ENCODE data around the gene KIF1C. TPM values are rescaled to one million over a fixed set of nuclear protein-coding genes. Genes with fewer than 3 reads are reported as not detected.

Gene KIF1C
- total RNA-seq, 4 donors from 2014 or later: 157 to 251 (median 187) TPM

DNA sequence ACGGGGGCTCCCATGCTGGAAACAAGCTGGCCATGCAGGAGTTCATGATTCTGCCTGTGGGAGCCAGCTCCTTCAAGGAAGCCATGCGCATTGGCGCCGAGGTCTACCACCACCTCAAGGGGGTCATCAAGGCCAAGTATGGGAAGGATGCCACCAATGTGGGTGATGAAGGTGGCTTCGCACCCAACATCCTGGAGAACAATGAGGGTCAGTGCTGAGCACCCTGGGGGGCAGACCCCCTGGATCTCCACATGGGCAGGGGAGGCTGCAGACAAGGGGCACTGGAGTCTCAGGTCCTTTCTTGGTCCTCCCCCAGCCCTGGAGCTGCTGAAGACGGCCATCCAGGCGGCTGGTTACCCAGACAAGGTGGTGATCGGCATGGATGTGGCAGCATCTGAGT lies 42.7 kb upstream of the KIF1C start:
- no peak for DNase-seq (ENCODE audit: extremely low spot score)
- TF ChIP-seq, protein P1, sequence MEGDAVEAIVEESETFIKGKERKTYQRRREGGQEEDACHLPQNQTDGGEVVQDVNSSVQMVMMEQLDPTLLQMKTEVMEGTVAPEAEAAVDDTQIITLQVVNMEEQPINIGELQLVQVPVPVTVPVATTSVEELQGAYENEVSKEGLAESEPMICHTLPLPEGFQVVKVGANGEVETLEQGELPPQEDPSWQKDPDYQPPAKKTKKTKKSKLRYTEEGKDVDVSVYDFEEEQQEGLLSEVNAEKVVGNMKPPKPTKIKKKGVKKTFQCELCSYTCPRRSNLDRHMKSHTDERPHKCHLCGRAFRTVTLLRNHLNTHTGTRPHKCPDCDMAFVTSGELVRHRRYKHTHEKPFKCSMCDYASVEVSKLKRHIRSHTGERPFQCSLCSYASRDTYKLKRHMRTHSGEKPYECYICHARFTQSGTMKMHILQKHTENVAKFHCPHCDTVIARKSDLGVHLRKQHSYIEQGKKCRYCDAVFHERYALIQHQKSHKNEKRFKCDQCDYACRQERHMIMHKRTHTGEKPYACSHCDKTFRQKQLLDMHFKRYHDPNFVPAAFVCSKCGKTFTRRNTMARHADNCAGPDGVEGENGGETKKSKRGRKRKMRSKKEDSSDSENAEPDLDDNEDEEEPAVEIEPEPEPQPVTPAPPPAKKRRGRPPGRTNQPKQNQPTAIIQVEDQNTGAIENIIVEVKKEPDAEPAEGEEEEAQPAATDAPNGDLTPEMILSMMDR (IDR thresholded peaks at IDR 0.05): no peak
- TF ChIP-seq POLR2AphosphoS5 (IDR thresholded peaks at IDR 0.05) (no peak), EP300 (IDR thresholded peaks at IDR 0.05) (no peak), POLR2A (IDR thresholded peaks at IDR 0.05; ENCODE audit: low read depth) (no peak)
- no peaks in the 10 kb centered on the region for H3K27me3 ChIP-seq
- peaks cover 14 to 21% (median 20%) of the 10 kb centered on the region in 4 donors for H3K4me1 ChIP-seq
- H3K27ac ChIP-seq (replicated peaks in 1 of 4): no peak overlapping the region
- 92% methylated on average over 8 of the region's 8 CpGs for WGBS
- peaks cover 12 to 31% (median 23%) of the 10 kb centered on the region in 4 donors for H3K36me3 ChIP-seq
- H3K4me3 ChIP-seq: no peak overlapping the region
- no peaks in the 10 kb centered on the region for H3K9me3 ChIP-seq
- intact Hi-C loops (cut with DNase I): no loop called here

DNA sequence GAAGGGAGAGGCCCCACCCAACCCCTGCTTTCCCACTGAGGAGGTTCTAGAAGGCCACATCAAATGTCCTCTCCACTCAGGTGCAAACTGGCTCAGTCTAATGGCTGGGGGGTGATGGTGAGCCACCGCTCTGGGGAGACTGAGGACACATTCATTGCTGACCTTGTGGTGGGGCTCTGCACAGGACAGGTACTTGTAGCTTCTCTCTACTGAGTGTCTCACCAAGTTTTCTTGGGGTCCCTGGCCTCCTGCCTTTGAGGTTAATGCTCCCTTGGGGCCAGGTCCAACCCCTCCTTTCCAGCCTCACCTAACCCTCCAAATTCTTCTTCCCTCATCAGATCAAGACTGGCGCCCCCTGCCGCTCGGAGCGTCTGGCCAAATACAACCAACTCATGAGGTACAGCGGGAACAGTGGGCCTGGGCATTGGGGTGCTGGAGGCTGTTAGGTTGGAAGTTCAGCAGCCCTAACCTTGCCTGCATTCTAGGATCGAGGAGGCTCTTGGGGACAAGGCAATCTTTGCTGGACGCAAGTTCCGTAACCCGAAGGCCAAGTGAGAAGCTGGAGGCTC lies 41.2 kb upstream of the KIF1C start:
- intact Hi-C loops (cut with DNase I): no loop called here
- H3K27me3 ChIP-seq: no peaks in the 10 kb centered on the region
- no peak overlapping the region for H3K4me3 ChIP-seq
- no peaks in the 10 kb centered on the region for H3K9me3 ChIP-seq
- H3K36me3 ChIP-seq: peaks cover 15 to 45% (median 34%) of the 10 kb centered on the region in 4 donors
- DNase-seq (ENCODE audit: extremely low spot score): no peak
- TF ChIP-seq EP300 (IDR thresholded peaks at IDR 0.05) (no peak), POLR2AphosphoS5 (IDR thresholded peaks at IDR 0.05) (no peak), POLR2A (IDR thresholded peaks at IDR 0.05; ENCODE audit: low read depth) (no peak)
- TF ChIP-seq, protein P1 (IDR thresholded peaks at IDR 0.05): peak in 1 of 3 experiments; percentile 15
- WGBS: 56% methylated on average over 6 of the region's 10 CpGs
- H3K27ac ChIP-seq (replicated peaks in 1 of 4): no peak overlapping the region
- H3K4me1 ChIP-seq: peaks cover 0 to 6% (median 5%) of the 10 kb centered on the region in 4 donors

DNA sequence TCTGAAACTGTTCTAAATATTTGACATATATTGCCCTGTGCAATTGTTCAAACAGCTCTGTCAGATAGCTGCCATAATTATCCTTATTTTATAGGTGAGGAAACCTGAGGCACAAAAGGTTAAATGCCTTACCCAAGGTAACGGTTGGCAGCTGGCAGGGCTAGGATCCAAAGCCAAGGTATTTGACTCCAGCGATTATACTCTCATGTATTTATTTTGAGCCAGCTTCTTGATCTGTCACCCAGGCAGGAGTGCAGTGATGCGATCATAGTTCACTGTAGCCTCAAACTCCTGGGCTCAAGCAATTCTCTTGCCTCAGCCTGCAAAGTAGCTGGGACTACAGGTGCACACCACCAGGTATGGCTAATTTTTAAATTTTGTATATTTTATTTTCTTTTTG lies 39.6 kb upstream of the KIF1C start:
- TF ChIP-seq EP300 (IDR thresholded peaks at IDR 0.05) (no peak), POLR2AphosphoS5 (IDR thresholded peaks at IDR 0.05) (no peak), POLR2A (IDR thresholded peaks at IDR 0.05; ENCODE audit: low read depth) (no peak)
- TF ChIP-seq, protein P1 (IDR thresholded peaks at IDR 0.05): no peak
- no peaks in the 10 kb centered on the region for H3K4me1 ChIP-seq
- H3K4me3 ChIP-seq: no peak overlapping the region
- H3K27ac ChIP-seq (replicated peaks in 1 of 4): no peak overlapping the region
- H3K27me3 ChIP-seq: no peaks in the 10 kb centered on the region
- H3K36me3 ChIP-seq: peaks cover 15 to 45% (median 37%) of the 10 kb centered on the region in 4 donors
- WGBS: 57% methylated on average over 3 of the region's 3 CpGs
- no peak for DNase-seq (ENCODE audit: extremely low spot score)
- H3K9me3 ChIP-seq: no peaks in the 10 kb centered on the region
- intact Hi-C loops (cut with DNase I): no loop called here

DNA sequence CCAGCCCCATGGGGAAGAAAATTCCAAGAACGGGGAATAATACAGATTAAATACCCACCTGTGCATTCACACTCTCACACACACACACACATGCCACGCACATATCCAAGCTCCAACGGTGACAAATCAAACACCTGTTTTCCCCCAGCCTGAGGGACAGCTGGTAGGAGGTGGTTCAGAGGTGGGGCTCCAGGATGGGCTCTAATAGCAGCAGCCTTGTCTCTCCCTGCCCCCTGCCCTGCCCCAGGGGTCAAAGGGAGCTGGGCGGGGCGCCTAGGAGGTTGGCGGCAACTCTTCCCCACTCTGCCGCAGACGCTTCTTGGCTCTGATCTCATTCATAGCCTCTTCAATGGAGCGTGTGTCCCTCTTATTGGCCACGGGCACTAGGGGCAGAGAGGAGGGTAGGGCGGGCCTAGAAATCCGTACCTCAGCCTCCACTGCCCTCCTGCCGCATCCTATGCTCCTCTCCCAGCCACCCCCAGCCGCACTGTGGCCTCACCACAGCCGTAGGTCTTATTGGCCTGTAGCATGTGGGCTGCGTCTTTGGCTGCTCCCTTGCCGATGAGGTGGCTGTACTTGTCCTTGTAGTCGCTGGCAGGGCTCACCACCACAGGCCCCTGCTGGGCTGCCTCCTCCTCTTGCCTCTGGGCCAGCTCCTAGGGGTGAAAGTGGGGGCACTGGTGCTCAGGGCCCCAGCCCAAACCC lies 38.3 kb upstream of the KIF1C start:
- Histone ChIP-seq H3K27me3 (no peaks in the 10 kb centered on the region), H3K9me3 (no peaks in the 10 kb centered on the region), H3K4me1 (no peaks in the 10 kb centered on the region), H3K4me3 (no peak overlapping the region), H3K36me3 (peaks cover 15 to 45% (median 37%) of the 10 kb centered on the region in 4 donors), H3K27ac (replicated peaks in 1 of 4) (no peak overlapping the region)
- intact Hi-C loops (cut with DNase I): no loop called here
- 84% methylated on average over 18 of the region's 18 CpGs for WGBS
- no peak for DNase-seq (ENCODE audit: extremely low spot score)
- TF ChIP-seq EP300 (IDR thresholded peaks at IDR 0.05) (no peak), POLR2AphosphoS5 (IDR thresholded peaks at IDR 0.05) (no peak), POLR2A (IDR thresholded peaks at IDR 0.05; ENCODE audit: low read depth) (no peak)
- TF ChIP-seq, protein P1 (IDR thresholded peaks at IDR 0.05): no peak
